Neuronal stem cell (in vitro differentiated cells): ENCODE results near the gene CALML6.

Experiments
- DNase-seq: peaks from one replicate; pipeline ENCODE4 v3.0.0-alpha.2; 2013; ENCODE audit warnings: low spot score
- H2AFZ ChIP-seq: one replicate; pipeline ENCODE4 v1.6.1; 2013; ENCODE audit warnings: mild to moderate bottlenecking, low read length, inconsistent platforms
- H2AK5ac ChIP-seq: 2 replicates; pipeline ENCODE4 v1.6.1; 2013; ENCODE audit warnings: low read depth, mild to moderate bottlenecking, inconsistent platforms, low read length, moderate library complexity, mixed read lengths
- H2BK120ac ChIP-seq: 2 replicates; pipeline ENCODE4 v1.6.1; 2013; ENCODE audit warnings: low read depth, mild to moderate bottlenecking, inconsistent platforms, low read length, moderate library complexity, mixed read lengths
- H2BK12ac ChIP-seq: one replicate; pipeline ENCODE4 v1.6.1; 2013; ENCODE audit warnings: low read length, inconsistent platforms
- H2BK15ac ChIP-seq: 2 replicates; pipeline ENCODE4 v1.6.1; 2013; ENCODE audit warnings: mild to moderate bottlenecking, low read length, inconsistent platforms, mixed read lengths
- H2BK5ac ChIP-seq: one replicate; pipeline ENCODE4 v1.6.1; 2013; ENCODE audit warnings: inconsistent platforms, mild to moderate bottlenecking, low read length, moderate library complexity
- H3K14ac ChIP-seq: one replicate; pipeline ENCODE4 v1.6.1; 2013; ENCODE audit warnings: low read length, inconsistent platforms
- H3K18ac ChIP-seq: 2 replicates; pipeline ENCODE4 v1.6.1; 2013; ENCODE audit warnings: low read length, inconsistent platforms
- H3K23ac ChIP-seq: 2 replicates; pipeline ENCODE4 v1.6.1; 2013; ENCODE audit warnings: low read depth, mild to moderate bottlenecking, mixed read lengths, low read length, inconsistent platforms; ENCODE audit not compliant: poor library complexity
- H3K27ac ChIP-seq: replicated peaks from 3 replicates; pipeline ENCODE4 v1.5.1; 2013; ENCODE audit warnings: low read length, inconsistent platforms
- H3K27me3 ChIP-seq, 3 experiments: 2 replicates each; pipeline ENCODE4 v1.6.1; 2013; ENCODE audit warnings: low read length in 3 of 3, mild to moderate bottlenecking in 2 of 3, inconsistent platforms in 1 of 3, low read depth in 1 of 3, mixed read lengths in 1 of 3, moderate library complexity in 1 of 3; ENCODE audit not compliant: control insufficient read depth in 3 of 3, insufficient read depth in 3 of 3
- H3K36me3 ChIP-seq, 2 donors: replicated peaks in 1 of 2; 2 replicates each; pipeline ENCODE4 v1.6.1; 2013; ENCODE audit warnings: low read length in 2 of 2; ENCODE audit not compliant: control insufficient read depth in 2 of 2, insufficient read depth in 2 of 2
- H3K4ac ChIP-seq: 2 replicates; pipeline ENCODE4 v1.6.1; 2013; ENCODE audit warnings: inconsistent platforms, mild to moderate bottlenecking, low read length, moderate library complexity
- H3K4me1 ChIP-seq, 2 donors: 1 replicate in 1 of 2; 2 replicates in 1 of 2; pipeline ENCODE4 v1.6.1; 2013; ENCODE audit warnings: low read length in 2 of 2, low read depth in 1 of 2; ENCODE audit not compliant: control insufficient read depth in 2 of 2, insufficient read depth in 1 of 2
- H3K4me2 ChIP-seq: one replicate; pipeline ENCODE4 v1.6.1; 2013; ENCODE audit warnings: mild to moderate bottlenecking, low read length, inconsistent platforms; ENCODE audit not compliant: insufficient read depth, poor library complexity, severe bottlenecking
- H3K4me3 ChIP-seq, 2 donors: 2 replicates each; pipeline ENCODE4 v1.5.1; 2013; ENCODE audit warnings: low read length in 2 of 2, mild to moderate bottlenecking in 2 of 2, inconsistent platforms in 1 of 2, moderate library complexity in 1 of 2
- H3K79me1 ChIP-seq: one replicate; pipeline ENCODE4 v1.6.1; 2013; ENCODE audit warnings: low read depth, mild to moderate bottlenecking, inconsistent platforms, low read length, moderate library complexity
- H3K9ac ChIP-seq: one replicate; pipeline ENCODE4 v1.6.1; 2013; ENCODE audit warnings: mild to moderate bottlenecking, low read depth, low read length, inconsistent platforms; ENCODE audit not compliant: poor library complexity
- H3K9me3 ChIP-seq, 2 donors: replicated peaks in 1 of 2; 2 replicates each; pipeline versions ENCODE3 to v1.6.1; 2013; ENCODE audit warnings: low read length in 2 of 2, mild to moderate bottlenecking in 2 of 2, inconsistent platforms in 1 of 2, low read depth in 1 of 2, mixed read lengths in 1 of 2, moderate library complexity in 1 of 2; ENCODE audit not compliant: control insufficient read depth in 2 of 2, insufficient read depth in 1 of 2
- H4K8ac ChIP-seq: one replicate; pipeline ENCODE4 v1.6.1; 2013; ENCODE audit warnings: low read depth, mild to moderate bottlenecking, inconsistent platforms, low read length, moderate library complexity
- H4K91ac ChIP-seq: one replicate; pipeline ENCODE4 v1.6.1; 2013; ENCODE audit warnings: low read length, low read depth, mild to moderate bottlenecking, inconsistent platforms; ENCODE audit not compliant: poor library complexity
- WGBS, 2 donors: extraction: QIAGEN DNeasy Blood & Tissue Kit; methylation state at CpG; one replicate each; pipeline ENCODE4 v1.1.7; 2013; ENCODE audit warnings: missing lambda C conversion rate in 2 of 2, mixed read lengths in 1 of 2; ENCODE audit not compliant: insufficient read length in 2 of 2, insufficient replicate concordance in 1 of 2; ENCODE audit errors: extremely low coverage in 2 of 2; 5-methylcytosine and 5-hydroxymethylcytosine counted together

CALML6 gene

DNA sequence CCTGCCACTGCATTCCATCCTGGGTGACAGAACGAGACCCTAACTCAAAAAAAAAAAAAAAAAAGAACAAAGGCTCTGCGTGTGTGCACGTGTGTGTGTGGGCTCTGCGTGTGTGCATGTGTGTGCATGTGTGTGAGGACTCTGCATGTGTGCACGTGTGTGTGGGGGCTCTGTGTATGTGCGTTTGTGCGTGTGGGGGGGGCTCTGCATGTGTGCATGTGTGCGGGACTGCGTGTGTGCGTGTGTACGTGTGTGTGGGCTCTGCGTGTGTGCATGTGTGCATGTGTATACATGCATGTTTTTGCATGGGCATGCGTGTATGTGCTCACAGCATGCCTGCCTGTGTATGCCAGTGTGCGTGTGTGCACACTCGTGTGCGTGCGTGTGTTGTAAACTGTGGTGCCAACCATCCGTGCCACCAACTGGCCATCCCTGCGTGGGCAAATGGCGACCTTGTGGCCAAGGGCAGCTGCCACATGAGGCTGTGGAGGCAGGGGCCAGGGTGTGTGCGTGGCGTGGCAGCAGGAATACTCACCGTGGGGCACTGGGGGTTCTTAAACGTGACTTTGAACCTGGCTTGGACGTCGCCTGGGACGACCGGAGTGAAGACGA is 30.8 kb downstream of the CALML6 start:
- DNase-seq, result no peak
- Histone ChIP-seq H3K18ac (no peak overlapping the region), H4K91ac (no peak overlapping the region), H3K27ac (no peak overlapping the region), H4K8ac (no peak overlapping the region), H2BK120ac (no peak overlapping the region), H3K4ac (no peak overlapping the region), H2BK15ac (peak overlapping the region; percentile 27), H3K23ac (peak overlapping the region; percentile 58), H3K9ac (no peak overlapping the region), H3K27me3 (peaks cover 0 to 28% (median 0%) of the 10 kb centered on the region in 3 experiments), H2BK5ac (no peak overlapping the region), H2AK5ac (no peak overlapping the region), H2AFZ (no peak overlapping the region), H3K4me2 (no peak overlapping the region), H2BK12ac (no peak overlapping the region), H3K14ac (peak overlapping the region; percentile 39), H3K4me1 (peaks cover 6 to 7% of the 10 kb centered on the region in 2 donors), H3K4me3 (no peak overlapping the region), H3K36me3 (no peaks in the 10 kb centered on the region), H3K9me3 (peaks cover 0 to 2% of the 10 kb centered on the region in 2 donors), H3K79me1 (no peaks in the 10 kb centered on the region)
- no CpG with 5 or more reads among the region's 29 CpGs for WGBS, 2 donors

DNA sequence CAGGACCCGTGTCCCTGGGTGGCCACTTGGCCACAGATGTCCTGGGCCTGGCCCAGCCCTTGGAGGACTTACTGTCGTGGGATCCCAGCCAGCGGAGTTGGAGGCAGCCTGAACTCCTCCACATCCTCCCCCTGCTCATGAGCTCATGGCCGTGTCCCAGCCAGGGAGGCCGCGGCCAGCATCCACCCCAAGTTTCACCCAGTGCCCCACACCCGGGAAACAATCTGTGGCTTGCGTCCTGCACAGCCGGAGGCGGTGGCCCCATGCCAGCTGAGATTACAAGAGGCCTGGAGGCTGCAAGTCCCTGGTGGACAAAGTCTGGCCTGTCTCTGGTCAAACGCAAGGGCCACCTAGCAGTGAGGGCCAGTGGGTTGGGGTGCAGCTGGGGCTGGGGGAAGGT is 31.5 kb downstream of the CALML6 start:
- H3K9me3 ChIP-seq, result peaks cover 0 to 2% of the 10 kb centered on the region in 2 donors
- no peak overlapping the region for H3K18ac ChIP-seq
- H3K9ac ChIP-seq, result no peak overlapping the region
- no peak overlapping the region for H3K4ac ChIP-seq
- H2AK5ac ChIP-seq, result peak overlapping the region; percentile 3
- peak overlapping the region; percentile 27 for H2BK15ac ChIP-seq
- peaks cover 0 to 28% (median 0%) of the 10 kb centered on the region in 3 experiments for H3K27me3 ChIP-seq
- H3K4me3 ChIP-seq, result no peak overlapping the region
- H3K4me2 ChIP-seq, result no peak overlapping the region
- H3K4me1 ChIP-seq, result peaks cover 6 to 7% of the 10 kb centered on the region in 2 donors
- peak overlapping the region; percentile 13 for H2BK5ac ChIP-seq
- no peak overlapping the region for H3K14ac ChIP-seq
- no peaks in the 10 kb centered on the region for H3K36me3 ChIP-seq
- no peak for DNase-seq
- peak overlapping the region; percentile 58 for H3K23ac ChIP-seq
- no peak overlapping the region for H4K91ac ChIP-seq
- no CpG with 5 or more reads among the region's 11 CpGs for WGBS, 2 donors
- no peak overlapping the region for H2AFZ ChIP-seq
- no peak overlapping the region for H2BK12ac ChIP-seq
- H3K27ac ChIP-seq, result no peak overlapping the region
- H4K8ac ChIP-seq, result no peak overlapping the region
- H2BK120ac ChIP-seq, result no peak overlapping the region
- no peaks in the 10 kb centered on the region for H3K79me1 ChIP-seq

DNA sequence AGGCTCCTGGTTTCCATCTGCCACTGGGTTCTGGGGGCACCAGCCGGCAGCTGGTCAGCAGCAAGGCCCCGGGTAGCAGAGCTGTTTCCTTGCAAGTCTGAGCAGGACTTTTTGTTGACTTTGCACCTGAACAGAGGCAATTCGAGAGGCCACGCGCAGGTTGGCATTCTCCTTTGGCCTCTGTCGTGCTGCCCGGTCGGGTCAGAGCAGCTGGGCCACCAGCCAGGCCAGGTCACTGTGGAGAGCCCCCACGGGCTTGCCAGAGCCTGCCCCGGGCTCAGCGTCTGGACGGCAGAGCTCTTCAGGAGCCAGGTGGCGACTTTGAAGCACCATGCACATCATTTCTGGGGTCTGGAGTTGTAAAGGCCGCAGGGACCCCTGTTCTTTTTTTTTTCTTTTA is 32.4 kb downstream of the CALML6 start:
- H3K79me1 ChIP-seq, result no peaks in the 10 kb centered on the region
- no peak for DNase-seq
- peaks cover 0 to 24% (median 0%) of the 10 kb centered on the region in 3 experiments for H3K27me3 ChIP-seq
- H3K18ac ChIP-seq, result peak overlapping the region; percentile 89
- no peak overlapping the region for H2BK120ac ChIP-seq
- no peak overlapping the region for H4K8ac ChIP-seq
- H3K23ac ChIP-seq, result no peak overlapping the region
- no peak overlapping the region for H3K4ac ChIP-seq
- no peak overlapping the region for H2BK15ac ChIP-seq
- WGBS, 2 donors, result no CpG with 5 or more reads among the region's 14 CpGs
- peaks cover 6 to 7% of the 10 kb centered on the region in 2 donors for H3K4me1 ChIP-seq
- H2BK5ac ChIP-seq, result peak overlapping the region; percentile 13
- no peaks in the 10 kb centered on the region for H3K36me3 ChIP-seq
- H3K9ac ChIP-seq, result no peak overlapping the region
- no peak overlapping the region for H4K91ac ChIP-seq
- peak overlapping the region; percentile 31 for H3K14ac ChIP-seq
- H2AK5ac ChIP-seq, result no peak overlapping the region
- no peak overlapping the region for H2AFZ ChIP-seq
- H3K4me3 ChIP-seq, result no peak overlapping the region
- no peak overlapping the region for H2BK12ac ChIP-seq
- H3K4me2 ChIP-seq, result no peak overlapping the region
- peaks cover 0 to 2% of the 10 kb centered on the region in 2 donors for H3K9me3 ChIP-seq
- no peak overlapping the region for H3K27ac ChIP-seq

DNA sequence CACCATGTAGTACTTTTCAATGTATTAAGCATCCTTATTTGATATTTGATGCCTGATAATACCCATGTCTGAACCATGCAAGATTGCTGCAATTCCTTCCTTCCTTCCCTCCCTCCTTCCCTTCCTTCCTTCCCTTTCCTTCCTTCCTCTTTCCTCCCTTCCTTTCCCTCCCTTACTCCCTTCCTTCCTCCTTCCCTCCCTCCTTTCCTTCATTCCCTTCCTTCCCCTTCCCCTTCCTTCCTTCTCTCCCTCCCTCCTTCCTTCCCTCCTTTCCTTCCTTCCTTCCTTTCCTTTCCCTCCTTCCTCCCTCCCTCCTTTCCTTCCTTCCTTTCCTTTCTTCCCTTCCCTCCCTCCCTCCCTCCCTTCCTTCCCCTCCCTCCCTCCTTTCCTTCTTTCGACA is 33.7 kb downstream of the CALML6 start:
- H3K4me3 ChIP-seq, result no peak overlapping the region
- no peaks in the 10 kb centered on the region for H3K36me3 ChIP-seq
- no peak overlapping the region for H3K4me2 ChIP-seq
- H3K9me3 ChIP-seq, result peaks cover 0 to 2% of the 10 kb centered on the region in 2 donors
- no peak overlapping the region for H3K27ac ChIP-seq
- no peak overlapping the region for H2BK120ac ChIP-seq
- no peak overlapping the region for H3K18ac ChIP-seq
- DNase-seq, result no peak
- H3K4ac ChIP-seq, result no peak overlapping the region
- no peak overlapping the region for H3K9ac ChIP-seq
- H2BK15ac ChIP-seq, result no peak overlapping the region
- H3K27me3 ChIP-seq, result peaks cover 0 to 23% (median 0%) of the 10 kb centered on the region in 3 experiments
- no peak overlapping the region for H2BK12ac ChIP-seq
- H2AFZ ChIP-seq, result no peak overlapping the region
- no peak overlapping the region for H4K8ac ChIP-seq
- H2BK5ac ChIP-seq, result no peak overlapping the region
- peaks cover 1 to 4% of the 10 kb centered on the region in 2 donors for H3K4me1 ChIP-seq
- no peaks in the 10 kb centered on the region for H3K79me1 ChIP-seq
- no peak overlapping the region for H4K91ac ChIP-seq
- H3K14ac ChIP-seq, result no peak overlapping the region
- no CpG with 5 or more reads among the region's 1 CpG for WGBS, 2 donors
- no peak overlapping the region for H2AK5ac ChIP-seq
- no peak overlapping the region for H3K23ac ChIP-seq
